Measurements from ENCODE around the gene RARA. TPM values are rescaled to one million over a fixed set of nuclear protein-coding genes. Genes with fewer than 3 reads are reported as not detected.

Gene RARA
- polyA plus RNA-seq, 1 experiment, result 6.5 TPM

DNA sequence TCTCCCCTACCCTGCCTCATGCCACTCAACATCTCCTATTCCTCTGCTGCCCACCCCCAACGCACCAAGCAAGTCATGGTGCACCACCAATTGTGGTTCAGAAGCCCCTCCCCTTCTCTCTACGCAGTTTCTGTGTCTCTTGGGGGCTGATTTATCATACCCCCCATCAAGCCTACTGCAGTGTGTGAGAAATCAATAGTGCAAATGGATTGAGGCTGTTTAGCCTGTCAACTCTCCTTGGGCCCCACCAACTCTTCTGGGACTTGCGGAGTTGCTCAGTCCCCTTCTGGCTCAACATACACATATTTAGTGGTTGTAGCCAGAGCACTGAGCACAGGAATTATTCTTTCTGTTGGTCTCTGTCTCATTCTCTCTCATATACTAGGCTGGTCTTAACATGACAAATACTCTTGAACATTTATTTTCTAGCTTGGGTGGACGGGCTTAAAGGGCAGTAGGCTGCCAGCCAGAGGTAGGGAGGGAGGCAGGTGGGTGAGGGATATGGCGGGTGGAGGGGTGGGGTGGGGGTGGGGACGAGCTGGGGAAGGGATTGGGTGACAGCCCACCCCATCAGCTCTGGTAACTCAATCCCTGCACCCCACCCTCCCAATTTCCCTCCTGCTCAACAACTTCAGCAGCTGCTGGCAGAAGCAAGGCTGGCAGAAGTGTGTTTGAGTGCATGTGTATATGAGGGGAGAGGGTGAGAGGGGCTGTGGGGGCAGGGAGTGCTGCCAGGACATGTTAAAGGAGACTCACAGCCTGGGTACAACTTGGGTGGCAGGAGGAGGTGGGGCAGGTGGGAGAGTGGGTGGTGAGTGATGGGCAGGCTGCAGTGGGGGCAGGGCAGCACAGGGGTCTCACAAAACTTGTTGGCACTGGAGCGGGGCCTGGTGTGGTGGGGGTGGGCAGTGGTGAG is 4.9 kb downstream of the RARA start:
- ChIA-PET POLR2A (no interaction called here), CTCF (interaction anchor here (30.6 kb wide), 1 partner anchor 38 kb away, joined by 762 read pairs; the partner anchor contains the start of gene GJD3)
- Histone ChIP-seq H3K4me3 (ENCODE audit: low read depth, low read length) (no peak overlapping the region), H3K36me3 (ENCODE audit: control insufficient read depth, insufficient read depth, low read length) (no peaks in the 10 kb centered on the region), H3K27me3 (ENCODE audit: control insufficient read depth, insufficient read depth, low read length) (no peaks in the 10 kb centered on the region)
- DNase-seq (ENCODE audit: low read depth), result no peak
- TF ChIP-seq CTCF (IDR thresholded peaks at IDR 0.05; ENCODE audit: insufficient read depth, low read depth, low read length), result no peak

DNA sequence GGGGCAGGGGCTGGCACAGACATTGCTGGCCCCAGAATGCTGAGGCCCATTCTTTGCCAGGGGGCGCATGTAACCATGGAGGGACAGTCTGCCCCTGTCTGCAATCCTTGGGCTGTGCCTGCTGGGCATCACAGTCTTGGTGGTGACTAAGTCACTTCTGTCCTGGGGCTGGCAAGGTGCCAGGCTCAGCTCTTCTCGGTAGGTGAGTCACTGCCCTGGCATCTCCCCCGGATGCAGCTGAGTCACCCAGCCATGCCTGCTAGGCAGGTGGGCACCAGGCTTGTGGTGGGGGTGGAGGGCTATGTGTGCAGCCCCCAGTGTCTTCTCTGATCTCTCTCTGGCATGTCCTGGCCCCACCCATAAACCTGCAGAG is 5.6 kb downstream of the RARA start:
- POLR2A ChIA-PET, result no interaction called here
- CTCF ChIA-PET, result interaction anchor here (8.5 to 30.6 kb wide), 2 partner anchors 9 to 38 kb away, joined by 115 to 762 read pairs; partner anchors contain the start of genes GJD3 and RARA
- no peak for TF ChIP-seq CTCF (IDR thresholded peaks at IDR 0.05; ENCODE audit: insufficient read depth, low read depth, low read length)
- Histone ChIP-seq H3K4me3 (ENCODE audit: low read depth, low read length) (no peak overlapping the region), H3K36me3 (ENCODE audit: control insufficient read depth, insufficient read depth, low read length) (no peaks in the 10 kb centered on the region), H3K27me3 (ENCODE audit: control insufficient read depth, insufficient read depth, low read length) (no peaks in the 10 kb centered on the region)
- peak; percentile 56 for DNase-seq (ENCODE audit: low read depth)

DNA sequence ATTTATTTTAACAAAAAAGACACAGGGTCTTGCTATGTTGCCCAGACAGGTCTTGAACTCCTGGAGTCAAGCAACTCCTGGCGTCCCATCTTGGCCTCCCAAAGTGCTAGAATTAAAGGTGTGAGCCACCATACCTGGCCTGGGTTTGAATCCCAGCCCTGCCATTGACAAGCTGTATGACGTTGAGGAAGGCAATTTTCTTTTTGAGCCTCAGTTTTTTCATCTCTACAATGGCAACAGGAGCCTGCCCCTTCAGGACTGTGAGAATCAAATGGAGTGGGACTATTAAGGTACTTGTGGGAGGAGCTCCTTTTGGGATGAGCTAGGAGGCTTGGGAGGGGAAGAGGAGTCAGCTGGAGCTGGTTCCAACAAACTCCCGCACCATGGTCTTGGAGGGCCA is 6.2 kb downstream of the RARA start:
- ChIA-PET POLR2A (no interaction called here), CTCF (interaction anchor here (8.5 to 30.6 kb wide), 2 partner anchors 9 to 37 kb away, joined by 115 to 762 read pairs; partner anchors contain the start of genes GJD3 and RARA)
- H3K27me3 ChIP-seq (ENCODE audit: control insufficient read depth, insufficient read depth, low read length), result no peaks in the 10 kb centered on the region
- no peak for DNase-seq (ENCODE audit: low read depth)
- TF ChIP-seq CTCF (IDR thresholded peaks at IDR 0.05; ENCODE audit: insufficient read depth, low read depth, low read length), result no peak
- H3K4me3 ChIP-seq (ENCODE audit: low read depth, low read length), result no peak overlapping the region
- no peaks in the 10 kb centered on the region for H3K36me3 ChIP-seq (ENCODE audit: control insufficient read depth, insufficient read depth, low read length)

- H3K27me3 ChIP-seq (ENCODE audit: control insufficient read depth, insufficient read depth, low read length), result no peaks in the 10 kb centered on the region
- TF ChIP-seq CTCF (IDR thresholded peaks at IDR 0.05; ENCODE audit: insufficient read depth, low read depth, low read length), result no peak
- H3K36me3 ChIP-seq (ENCODE audit: control insufficient read depth, insufficient read depth, low read length), result no peaks in the 10 kb centered on the region
- ChIA-PET POLR2A (no interaction called here), CTCF (interaction anchor here (1.2 to 30.6 kb wide), 8 partner anchors 10 to 217 kb away, joined by 3 to 762 read pairs (median 6); partner anchors contain the start of genes GJD3 and RARA)
- H3K4me3 ChIP-seq (ENCODE audit: low read depth, low read length), result no peak overlapping the region
- no peak for DNase-seq (ENCODE audit: low read depth)
Observed at GRCh38 chr17:40315678-40316570, 6.9 kb downstream of the RARA start.
